OCI-LY3 (cell line): ENCODE measurements around the gene HAVCR2.
A peak's percentile ranks its signal among the peaks of the same experiment; 100 is the strongest.
"Not testable (repeated sequence)": the region's sequence is repeated elsewhere in the genome, so short reads cannot be mapped to it uniquely, and the experiment has no call there.

Source experiments
- H2AFZ ChIP-seq: fragments of 200-600, 300-600 bp; shearing (Covaris generic); 2 replicates; pipeline ENCODE4 v1.6.0; 2014; ENCODE audit warnings: antibody characterized with exemption, low read depth, low read length
- H3K27ac ChIP-seq: fragments of 200-600, 300-600 bp; sonication (generic); 2 replicates; pipeline ENCODE4 v1.5.1; 2014; ENCODE audit warnings: mild to moderate bottlenecking, low read length, moderate library complexity, mixed read lengths
- H3K27me3 ChIP-seq: fragments of 200-600, 300-600 bp; sonication (generic); 2 replicates; pipeline ENCODE4 v1.6.1; 2014; ENCODE audit warnings: low read depth, low read length, mixed read lengths
- H3K36me3 ChIP-seq: fragments of 200-600, 300-600 bp; sonication (generic); replicated peaks from 2 replicates; pipeline ENCODE3; 2014; ENCODE audit warnings: low read depth, low read length, mixed read lengths
- H3K4me1 ChIP-seq: fragments of 300-600, 200-600 bp; sonication (generic); 2 replicates; pipeline ENCODE4 v1.6.1; 2014; ENCODE audit warnings: low read length, mixed read lengths
- H3K4me2 ChIP-seq: fragments of 200-600, 300-600 bp; sonication (generic); 2 replicates; pipeline ENCODE4 v1.6.1; 2014; ENCODE audit warnings: low read length, mixed read lengths
- H3K4me3 ChIP-seq: fragments of 300-600, 200-600 bp; sonication (generic); 2 replicates; pipeline ENCODE4 v1.5.1; 2014; ENCODE audit warnings: antibody characterized with exemption, mild to moderate bottlenecking, low read length, moderate library complexity
- H3K79me2 ChIP-seq: fragments of 300-600, 200-600 bp; shearing (Covaris generic); 2 replicates; pipeline ENCODE4 v1.6.1; 2014; ENCODE audit warnings: mild to moderate bottlenecking, low read length, mixed read lengths
- H3K9ac ChIP-seq: fragments of 300-600, 200-600 bp; shearing (Covaris generic); 2 replicates; pipeline ENCODE4 v1.6.0; 2014; ENCODE audit warnings: mild to moderate bottlenecking, low read length, moderate library complexity
- H3K9me3 ChIP-seq: fragments of 200-600, 300-600 bp; shearing (Covaris generic); 2 replicates; pipeline ENCODE4 v1.6.1; 2014; ENCODE audit warnings: low read length, mixed read lengths; ENCODE audit not compliant: insufficient read depth
- H4K20me1 ChIP-seq: fragments of 200-600, 300-600 bp; sonication (generic); 2 replicates; pipeline ENCODE4 v1.6.1; 2016; ENCODE audit warnings: low read length, mixed read lengths; ENCODE audit not compliant: insufficient read depth
- EZH2phosphoT487 ChIP-seq: fragments of 200-600 bp; shearing (Covaris generic); IDR thresholded peaks from 2 replicates; pipeline ENCODE4 v1.6.1; 2018; ENCODE audit warnings: antibody characterized with exemption, mixed run types, low read depth
- TF ChIP-seq, protein P1 (sequence below): fragments of 200-600, 300-600 bp; sonication (generic); IDR thresholded peaks from 2 replicates; pipeline ENCODE4 v1.5.1; 2014; ENCODE audit warnings: antibody characterized with exemption, low read length, low read depth

HAVCR2 gene

DNA sequence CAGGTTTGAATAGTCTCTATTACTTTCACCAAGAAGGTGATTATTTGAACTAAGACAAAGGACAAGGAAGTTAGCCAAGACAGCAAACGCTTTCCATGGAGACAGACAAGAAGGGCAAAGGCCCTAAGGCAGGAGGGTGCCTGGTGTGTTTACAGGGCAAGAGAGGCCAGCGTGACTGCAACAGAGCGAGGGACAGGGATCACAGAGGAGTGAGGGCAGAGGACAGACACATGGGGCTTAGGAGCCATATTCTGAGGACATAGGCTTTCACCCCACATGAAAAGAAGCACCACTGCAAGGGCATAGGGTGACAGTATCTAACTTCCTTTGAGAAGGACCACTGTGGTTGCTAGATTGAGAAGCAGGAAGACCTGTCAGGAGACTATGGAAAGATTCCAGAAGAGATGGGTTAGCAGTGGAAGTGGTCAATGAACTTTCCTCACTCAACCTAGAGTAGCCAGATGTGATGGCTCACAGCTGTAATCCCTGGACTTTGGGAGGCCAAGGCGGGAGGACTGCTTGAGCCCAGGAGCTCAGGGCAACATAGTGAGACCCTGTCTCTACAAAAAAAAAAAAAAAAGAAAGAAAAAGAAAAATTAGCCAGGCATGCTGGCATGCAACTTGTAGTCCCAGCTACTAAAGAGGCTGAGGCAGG, 44.9 kb downstream of the HAVCR2 start:
- TF ChIP-seq EZH2phosphoT487: no peak
- TF ChIP-seq, protein P1, sequence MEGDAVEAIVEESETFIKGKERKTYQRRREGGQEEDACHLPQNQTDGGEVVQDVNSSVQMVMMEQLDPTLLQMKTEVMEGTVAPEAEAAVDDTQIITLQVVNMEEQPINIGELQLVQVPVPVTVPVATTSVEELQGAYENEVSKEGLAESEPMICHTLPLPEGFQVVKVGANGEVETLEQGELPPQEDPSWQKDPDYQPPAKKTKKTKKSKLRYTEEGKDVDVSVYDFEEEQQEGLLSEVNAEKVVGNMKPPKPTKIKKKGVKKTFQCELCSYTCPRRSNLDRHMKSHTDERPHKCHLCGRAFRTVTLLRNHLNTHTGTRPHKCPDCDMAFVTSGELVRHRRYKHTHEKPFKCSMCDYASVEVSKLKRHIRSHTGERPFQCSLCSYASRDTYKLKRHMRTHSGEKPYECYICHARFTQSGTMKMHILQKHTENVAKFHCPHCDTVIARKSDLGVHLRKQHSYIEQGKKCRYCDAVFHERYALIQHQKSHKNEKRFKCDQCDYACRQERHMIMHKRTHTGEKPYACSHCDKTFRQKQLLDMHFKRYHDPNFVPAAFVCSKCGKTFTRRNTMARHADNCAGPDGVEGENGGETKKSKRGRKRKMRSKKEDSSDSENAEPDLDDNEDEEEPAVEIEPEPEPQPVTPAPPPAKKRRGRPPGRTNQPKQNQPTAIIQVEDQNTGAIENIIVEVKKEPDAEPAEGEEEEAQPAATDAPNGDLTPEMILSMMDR: no peak
- Histone ChIP-seq H3K9ac (no peak overlapping the region), H3K4me2 (no peak overlapping the region), H3K4me3 (no peak overlapping the region), H3K79me2 (no peaks in the 10 kb centered on the region), H4K20me1 (no peaks in the 10 kb centered on the region), H3K27ac (no peak overlapping the region), H2AFZ (no peak overlapping the region), H3K9me3 (no peaks in the 10 kb centered on the region), H3K27me3 (no peaks in the 10 kb centered on the region), H3K4me1 (peaks cover 4% of the 10 kb centered on the region), H3K36me3 (no peaks in the 10 kb centered on the region)

DNA sequence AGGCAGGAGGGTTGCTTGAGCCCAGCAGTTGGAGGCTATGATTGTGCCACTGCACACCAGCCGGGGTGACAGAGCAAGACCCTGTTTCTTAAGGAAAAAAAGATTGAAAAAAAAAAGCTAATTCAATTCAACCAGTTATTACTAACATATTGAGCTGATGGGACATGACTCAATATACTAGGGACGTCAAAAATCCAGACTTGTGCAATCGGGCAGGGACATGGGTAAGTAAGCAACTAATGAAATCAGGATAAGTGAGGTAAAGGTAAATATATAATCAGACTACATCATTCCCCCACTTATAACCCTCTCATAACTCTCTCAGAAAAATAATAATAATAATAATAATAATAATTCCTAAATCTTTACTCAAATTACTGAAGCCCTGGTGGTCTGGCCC, 49.0 kb downstream of the HAVCR2 start:
- no peak overlapping the region for H3K4me3 ChIP-seq
- no peak overlapping the region for H3K4me2 ChIP-seq
- no peaks in the 10 kb centered on the region for H3K9me3 ChIP-seq
- peaks cover 11% of the 10 kb centered on the region for H3K4me1 ChIP-seq
- H3K9ac ChIP-seq: no peak overlapping the region
- H3K36me3 ChIP-seq: no peaks in the 10 kb centered on the region
- H3K27ac ChIP-seq: no peak overlapping the region
- no peaks in the 10 kb centered on the region for H4K20me1 ChIP-seq
- no peak overlapping the region for H2AFZ ChIP-seq
- no peaks in the 10 kb centered on the region for H3K27me3 ChIP-seq
- TF ChIP-seq EZH2phosphoT487: no peak
- TF ChIP-seq, protein P1: no peak
- H3K79me2 ChIP-seq: no peaks in the 10 kb centered on the region

DNA sequence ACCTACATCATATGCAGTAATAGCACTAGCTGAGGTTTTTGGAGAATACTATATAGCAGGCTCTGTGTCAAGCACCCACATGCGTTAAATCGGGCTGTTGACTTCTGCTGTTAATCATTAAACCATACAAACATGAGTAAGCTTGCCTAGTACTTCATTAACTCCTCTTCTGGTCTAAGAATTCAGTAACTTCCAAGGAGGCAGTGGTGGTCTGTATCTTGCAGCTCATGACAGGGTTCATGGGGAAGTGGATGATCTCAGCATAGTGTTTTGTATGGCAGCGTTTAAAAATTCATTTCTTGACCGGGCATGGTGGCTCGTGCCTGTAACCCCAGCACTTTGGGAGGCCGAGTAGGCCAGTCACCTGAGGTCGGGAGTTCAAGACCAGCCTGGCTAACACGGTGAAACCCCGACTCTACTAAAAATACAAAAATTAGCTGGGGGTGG, 49.7 kb downstream of the HAVCR2 start, which contains the start of gene HAVCR1:
HAVCR1 (minus strand) TSS at position 24 of the 447 bp plus-strand sequence. CDS start 1,173 bp downstream, outside the sequence.
- TF ChIP-seq, protein P1: no peak
- no peak for TF ChIP-seq EZH2phosphoT487
- Histone ChIP-seq H3K36me3 (no peaks in the 10 kb centered on the region), H3K4me2 (peak within 1 kb of the TSS; percentile 93), H3K27ac (no peak within 1 kb of the TSS), H4K20me1 (no peaks in the 10 kb centered on the region), H2AFZ (peak within 1 kb of the TSS; percentile 95), H3K4me3 (peak within 1 kb of the TSS; percentile 72), H3K9me3 (no peaks in the 10 kb centered on the region), H3K79me2 (no peaks in the 10 kb centered on the region), H3K4me1 (peaks cover 11% of the 10 kb centered on the region), H3K27me3 (no peaks in the 10 kb centered on the region), H3K9ac (no peak within 1 kb of the TSS; the same call in 1 of the 2 replicates)

DNA sequence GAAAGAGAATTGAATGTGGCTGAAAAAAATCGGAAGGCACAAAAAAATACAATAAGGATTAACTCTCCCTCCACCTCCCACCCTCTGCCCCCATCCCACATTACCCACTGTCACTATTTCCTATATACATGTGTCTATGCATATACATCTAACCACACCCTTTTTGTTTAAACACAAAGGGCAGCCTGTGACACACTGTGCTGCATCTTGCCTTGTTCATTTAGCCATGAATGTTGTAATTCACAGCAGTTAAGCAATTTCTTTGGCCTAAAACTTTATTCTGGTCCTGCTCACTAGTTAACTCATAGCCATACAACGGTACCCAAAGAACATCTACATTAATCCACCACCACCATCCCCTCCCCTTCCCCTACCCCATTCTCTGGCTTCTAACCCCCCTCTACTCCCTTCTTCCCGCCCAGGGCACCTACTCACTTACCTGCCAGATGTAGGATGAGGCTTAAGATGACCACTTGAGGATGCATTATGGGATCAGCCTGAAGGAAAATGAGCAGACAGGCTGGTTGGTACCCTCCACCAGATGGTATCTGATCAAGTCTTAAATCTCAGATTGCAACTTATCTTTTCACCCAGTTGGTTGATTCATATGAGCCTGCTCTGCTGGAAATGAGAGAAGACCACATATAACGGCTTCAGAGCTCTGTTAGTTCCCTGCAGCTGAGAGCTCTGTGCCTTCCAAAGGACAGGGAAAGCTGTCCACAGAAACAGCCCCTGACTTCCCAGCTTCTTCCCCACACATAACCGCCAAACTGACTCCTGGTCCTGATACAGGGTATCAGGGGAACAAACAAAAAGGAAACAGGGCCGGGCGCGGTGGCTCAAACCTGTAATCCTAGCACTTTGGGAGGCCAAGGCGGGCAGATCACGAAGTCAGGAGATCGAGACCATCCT, 51.1 kb downstream of the HAVCR2 start:
- Histone ChIP-seq H3K9ac (no peak overlapping the region), H3K4me3 (peak overlapping the region; percentile 72), H3K27ac (no peak overlapping the region)

DNA sequence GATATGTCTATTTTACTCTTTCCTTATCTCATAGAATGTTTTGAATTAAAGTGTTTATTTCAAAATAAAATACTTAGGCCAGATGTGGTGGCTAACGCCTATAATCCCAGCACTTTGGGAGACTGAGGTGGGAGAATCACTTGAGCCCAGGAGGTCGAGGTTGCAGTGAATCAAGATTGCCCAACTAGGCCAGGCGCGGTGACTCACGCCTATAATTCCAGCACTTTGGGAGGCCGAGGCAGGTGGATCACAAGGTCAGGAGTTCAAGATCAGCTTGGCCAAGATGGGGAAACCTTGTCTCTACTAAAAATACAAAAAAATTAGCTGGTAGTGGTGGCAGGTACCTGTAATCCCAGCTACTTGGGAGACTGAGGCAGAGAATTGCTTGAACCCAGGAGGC, 52.0 kb downstream of the HAVCR2 start:
- not testable (repeated sequence) for H4K20me1 ChIP-seq, H3K9ac ChIP-seq, H3K4me3 ChIP-seq, H3K27ac ChIP-seq, H3K4me2 ChIP-seq, H3K36me3 ChIP-seq, H3K9me3 ChIP-seq, H2AFZ ChIP-seq, H3K27me3 ChIP-seq, H3K79me2 ChIP-seq
- peaks cover 11% of the 10 kb centered on the region for H3K4me1 ChIP-seq

More for the DNA sequence above, 51.1 kb downstream of the HAVCR2 start:
- Histone ChIP-seq H3K36me3 (no peaks in the 10 kb centered on the region), H3K4me2 (peak overlapping the region; percentile 93), H2AFZ (peak overlapping the region; percentile 95; the same call in 1 of the 2 replicates), H3K27me3 (no peaks in the 10 kb centered on the region), H3K79me2 (no peaks in the 10 kb centered on the region), H3K4me1 (peaks cover 11% of the 10 kb centered on the region), H3K9me3 (no peaks in the 10 kb centered on the region), H4K20me1 (no peaks in the 10 kb centered on the region)
- TF ChIP-seq EZH2phosphoT487: no peak
- TF ChIP-seq, protein P1: no peak
